Esophagus squamous epithelium (tissue), 5 donors: ENCODE data around the gene TM7SF2. TPM values are rescaled to one million over a fixed set of nuclear protein-coding genes. Genes with fewer than 3 reads are reported as not detected.

Experiments used
- DNase-seq: peaks from one replicate; lab custom pipeline; 2025; lab: John Stamatoyannopoulos, UW
- H3K27ac ChIP-seq, 4 donors: fragments of 200-600 bp; sonication (generic); one replicate each; pipeline ENCODE4 v1.5.1; 2016 to 2019; ENCODE audit warnings: mild to moderate bottlenecking in 1 of 4
- H3K27me3 ChIP-seq, 4 donors: fragments of 200-600 bp; sonication (generic); 1 replicate in 3 of 4; 2 replicates in 1 of 4; pipeline versions ENCODE4 v1.5.1 to v1.6.0; 2017 to 2021; ENCODE audit warnings: antibody characterized with exemption in 1 of 4
- H3K36me3 ChIP-seq, 3 donors: fragments of 200-600 bp; sonication (generic); one replicate each; pipeline ENCODE4 v1.5.1; 2016 to 2019
- H3K4me1 ChIP-seq, 3 donors: fragments of 200-600 bp; sonication (generic); one replicate each; pipeline ENCODE4 v1.5.1; 2017 to 2019
- H3K4me3 ChIP-seq, 4 donors: fragments of 200-600 bp; sonication (generic); 1 replicate in 3 of 4; 2 replicates in 1 of 4; pipeline ENCODE4 v1.5.1; 2016 to 2019; ENCODE audit warnings: mild to moderate bottlenecking in 2 of 4, moderate library complexity in 1 of 4
- H3K9me3 ChIP-seq, 3 donors: fragments of 200-600 bp; sonication (generic); one replicate each; pipeline ENCODE4 v1.5.1; 2016 to 2019
- CTCF ChIP-seq, 6 experiments: fragments of 450-650 bp in 4 of 6; fragments of 200-600 bp in 2 of 6; sonication (generic) in 2 of 6; IDR thresholded peaks; one replicate each; pipeline ENCODE4 v1.5.1; 2016 to 2019; ENCODE audit warnings: antibody characterized with exemption in 6 of 6, mild to moderate bottlenecking in 4 of 6, moderate library complexity in 4 of 6
- POLR2A ChIP-seq, 4 donors: fragments of 450-650 bp; IDR thresholded peaks; one replicate each; pipeline ENCODE4 v1.6.1; 2017; ENCODE audit warnings: antibody characterized with exemption in 4 of 4, mild to moderate bottlenecking in 4 of 4, moderate library complexity in 3 of 4
- WGBS, 2 donors: methylation state at CpG; one replicate each; pipeline ENCODE4 v1.1.5; 2018; 5-methylcytosine and 5-hydroxymethylcytosine counted together
- intact Hi-C: fragments of 100-400 bp; cut with DNase I; formaldehyde crosslinking; loops from one replicate; pipeline ENCODE4 v1.15.0; 2022
- total RNA-seq, 4 donors: library from RNA; depleted of rRNA; stranded (reverse); fragments of >200 nt; gene quantifications; one replicate each; pipeline ENCODE4 v1.1.0, GENCODE V29; 2016
- donor health status: DM: yes; HTN: yes; CAD: no.

The TM7SF2 gene
- total RNA-seq, 4 donors from 2014 or later = 36.4 to 96.5 (median 74.7) TPM

- 63 to 80% methylated on average over 2 of the region's 4 CpGs for whole genome bisulfite sequencing, 2 donors
- TF ChIP-seq POLR2A (IDR thresholded peaks at IDR 0.05) (no peak), CTCF (IDR thresholded peaks at IDR 0.05) (no peak)
- Histone ChIP-seq H3K36me3 (no peaks in the 10 kb centered on the region), H3K27ac (no peak overlapping the region), H3K4me3 (no peak overlapping the region), H3K4me1 (no peaks in the 10 kb centered on the region), H3K9me3 (no peaks in the 10 kb centered on the region), H3K27me3 (no peaks in the 10 kb centered on the region)
- intact Hi-C loops = no loop called here
- no peak for DNase-seq
These were observed 44.8 kb upstream of the TM7SF2 start for GRCh38 chr11:65066805-65067291.

GRCh38 chr11:65067446-65067845 is 44.2 kb upstream of the TM7SF2 start:
- Histone ChIP-seq H3K27ac (no peak overlapping the region), H3K36me3 (no peaks in the 10 kb centered on the region), H3K27me3 (no peaks in the 10 kb centered on the region), H3K4me3 (no peak overlapping the region), H3K9me3 (no peaks in the 10 kb centered on the region), H3K4me1 (no peaks in the 10 kb centered on the region)
- intact Hi-C loops = no loop called here
- no peak for TF ChIP-seq CTCF (IDR thresholded peaks at IDR 0.05)
- TF ChIP-seq POLR2A (IDR thresholded peaks at IDR 0.05) = no peak
- DNase-seq = no peak
- 89 to 100% methylated on average over 1 to 3 of the region's 10 CpGs for WGBS, 2 donors

- H3K27ac ChIP-seq = no peak overlapping the region
- no peaks in the 10 kb centered on the region for H3K9me3 ChIP-seq
- H3K27me3 ChIP-seq = no peaks in the 10 kb centered on the region
- TF ChIP-seq POLR2A (IDR thresholded peaks at IDR 0.05) = no peak
- H3K36me3 ChIP-seq = no peaks in the 10 kb centered on the region
- H3K4me1 ChIP-seq = no peaks in the 10 kb centered on the region
- intact Hi-C loops = no loop called here
- H3K4me3 ChIP-seq = no peak overlapping the region
- no peak for DNase-seq
- 33 to 59% methylated on average over 5 to 9 of the region's 9 CpGs for WGBS, 2 donors
These were observed 42.5 kb upstream of the TM7SF2 start for GRCh38 chr11:65069217-65069616.

- no peaks in the 10 kb centered on the region for H3K9me3 ChIP-seq
- DNase-seq = no peak
- H3K27ac ChIP-seq = no peak overlapping the region
- no peaks in the 10 kb centered on the region for H3K4me1 ChIP-seq
- no peaks in the 10 kb centered on the region for H3K27me3 ChIP-seq
- no peaks in the 10 kb centered on the region for H3K36me3 ChIP-seq
- H3K4me3 ChIP-seq = no peak overlapping the region
- intact Hi-C loops = no loop called here
- 53 to 74% methylated on average over 4 of the region's 4 CpGs for WGBS, 2 donors
- no peak for TF ChIP-seq CTCF (IDR thresholded peaks at IDR 0.05)
- no peak for TF ChIP-seq POLR2A (IDR thresholded peaks at IDR 0.05)
These were observed 39.6 kb upstream of the TM7SF2 start for GRCh38 chr11:65071907-65072630.

- H3K4me1 ChIP-seq = no peaks in the 10 kb centered on the region
- intact Hi-C loops = no loop called here
- 22 to 64% methylated on average over 1 of the region's 1 CpG for WGBS, 2 donors
- no peaks in the 10 kb centered on the region for H3K9me3 ChIP-seq
- no peak overlapping the region for H3K27ac ChIP-seq
- H3K36me3 ChIP-seq = no peaks in the 10 kb centered on the region
- no peak for TF ChIP-seq CTCF (IDR thresholded peaks at IDR 0.05)
- TF ChIP-seq POLR2A (IDR thresholded peaks at IDR 0.05) = no peak
- H3K4me3 ChIP-seq = no peak overlapping the region
- DNase-seq = no peak
- no peaks in the 10 kb centered on the region for H3K27me3 ChIP-seq
These were observed 39.1 kb upstream of the TM7SF2 start for GRCh38 chr11:65072631-65072966.
